B cell (primary cell): Measurements from ENCODE around the gene DAB2IP. TPM values are rescaled to one million over a fixed set of nuclear protein-coding genes. Genes with fewer than 3 reads are reported as not detected.
"Not testable (repeated sequence)": the region's sequence is repeated elsewhere in the genome, so short reads cannot be mapped to it uniquely, and the experiment has no call there.

Source experiments
- ATAC-seq: fragments of 200-7000 bp; cut with Tn5 transposase; one replicate; pipeline ENCODE4 v1.10.0; 2021; ENCODE audit warnings: low read depth, mild to moderate bottlenecking, moderate number of reproducible peaks, moderate library complexity
- CTCF ChIA-PET: fragments of 350-600 bp; sonication (Branson Sonifier 250); formaldehyde crosslinking; loops from one replicate; lab custom pipeline; 2021; ENCODE audit warnings: antibody characterized with exemption, inconsistent platforms; lab: Charles Lee
- POLR2A ChIA-PET: fragments of 350-600 bp; sonication (Branson Sonifier 250); formaldehyde crosslinking; loops from one replicate; lab custom pipeline; 2021; ENCODE audit warnings: antibody characterized with exemption; lab: Charles Lee
- DNase-seq: peaks from one replicate; pipeline ENCODE4 v3.0.0; 2013
- H2AFZ ChIP-seq: 2 replicates; pipeline ENCODE4 v1.6.1; 2012; ENCODE audit warnings: mild to moderate bottlenecking, low read depth, low read length; ENCODE audit not compliant: insufficient read depth, poor library complexity, severe bottlenecking
- H3K27ac ChIP-seq, 2 donors: 1 replicate in 1 of 2; 2 replicates in 1 of 2; pipeline ENCODE4 v1.5.1; 2012 to 2013; ENCODE audit warnings: low read length in 2 of 2, mild to moderate bottlenecking in 2 of 2, moderate library complexity in 1 of 2
- H3K27me3 ChIP-seq, 4 experiments: fragments of 200-600 bp in 1 of 4; sonication (generic) in 1 of 4; replicated peaks in 1 of 4; 1 replicate in 2 of 4; 2 replicates in 2 of 4; pipeline versions ENCODE4 v1.6.1 to v1.7.0; 2013 to 2016; ENCODE audit warnings: low read length in 3 of 4, mild to moderate bottlenecking in 2 of 4, mixed read lengths in 1 of 4, moderate library complexity in 1 of 4; ENCODE audit not compliant: insufficient read depth in 4 of 4, control insufficient read depth in 3 of 4; ENCODE audit errors: control extremely low read depth in 1 of 4
- H3K36me3 ChIP-seq, 2 experiments: replicated peaks in 1 of 2; 1 replicate in 1 of 2; 2 replicates in 1 of 2; pipeline versions ENCODE4 v1.6.1 to v1.7.1; 2013; ENCODE audit warnings: low read length in 1 of 2; ENCODE audit not compliant: insufficient read depth in 2 of 2, control insufficient read depth in 1 of 2; ENCODE audit errors: control extremely low read depth in 1 of 2, extremely low read depth in 1 of 2
- H3K4me1 ChIP-seq, 2 donors: fragments of 200-600 bp in 1 of 2; sonication (generic) in 1 of 2; 1 replicate in 1 of 2; 2 replicates in 1 of 2; pipeline versions ENCODE4 v1.5.1 to v1.6.1; 2013 to 2017; ENCODE audit warnings: low read length in 2 of 2; ENCODE audit not compliant: control insufficient read depth in 2 of 2, insufficient read depth in 2 of 2
- H3K4me2 ChIP-seq: replicated peaks from 2 replicates; pipeline ENCODE3; 2012; ENCODE audit warnings: mild to moderate bottlenecking, low read depth, low read length; ENCODE audit not compliant: poor library complexity, severe bottlenecking
- H3K4me3 ChIP-seq, 5 experiments: fragments of 200-600 bp in 1 of 5; sonication (generic) in 1 of 5; 1 replicate in 3 of 5; 2 replicates in 2 of 5; pipeline versions ENCODE4 v1.5.1 to v1.7.0; 2011 to 2016; ENCODE audit warnings: low read length in 4 of 5, mild to moderate bottlenecking in 4 of 5, low read depth in 2 of 5, control low read depth in 1 of 5, moderate library complexity in 1 of 5; ENCODE audit not compliant: insufficient read depth in 1 of 5; ENCODE audit errors: control extremely low read depth in 1 of 5, extremely low read depth in 1 of 5
- H3K79me2 ChIP-seq: fragments of 200-600 bp; sonication (generic); one replicate; pipeline ENCODE4 v1.6.0; 2016; ENCODE audit warnings: low read length; ENCODE audit not compliant: control insufficient read depth, insufficient read depth
- H3K9ac ChIP-seq: fragments of 200-600 bp; sonication (generic); 2 replicates; pipeline ENCODE4 v1.6.1; 2017; ENCODE audit warnings: mild to moderate bottlenecking, low read length, moderate library complexity
- H3K9me3 ChIP-seq, 3 donors: one replicate each; pipeline versions ENCODE4 v1.6.1 to v1.7.1; 2013; ENCODE audit warnings: low read length in 2 of 3; ENCODE audit not compliant: control insufficient read depth in 2 of 3, insufficient read depth in 1 of 3; ENCODE audit errors: control extremely low read depth in 1 of 3
- H4K20me1 ChIP-seq: 2 replicates; pipeline ENCODE4 v1.6.0; 2012; ENCODE audit warnings: mild to moderate bottlenecking, low read length; ENCODE audit not compliant: insufficient read depth, control insufficient read depth, poor library complexity, severe bottlenecking
- H3K27ac Mint-ChIP-seq: one replicate; pipeline ENCODE4 v1.8.0; 2021; ENCODE audit warnings: mixed read lengths
- H3K27me3 Mint-ChIP-seq: one replicate; pipeline ENCODE4 v1.8.0; 2021; ENCODE audit warnings: mixed read lengths
- H3K4me1 Mint-ChIP-seq: one replicate; pipeline ENCODE4 v1.8.0; 2021; ENCODE audit warnings: mixed read lengths
- H3K4me3 Mint-ChIP-seq: one replicate; pipeline ENCODE4 v1.8.0; 2021; ENCODE audit warnings: mixed read lengths
- H3K9me3 Mint-ChIP-seq: one replicate; pipeline ENCODE4 v1.8.0; 2022; ENCODE audit warnings: mixed read lengths; ENCODE audit not compliant: insufficient read depth
- EZH2 ChIP-seq: IDR thresholded peaks from 2 replicates; pipeline ENCODE4 v1.6.1; 2012; ENCODE audit warnings: borderline replicate concordance, low read depth, mild to moderate bottlenecking, moderate library complexity, low read length; ENCODE audit not compliant: insufficient read depth, poor library complexity, severe bottlenecking
- WGBS: methylation state at CpG from one replicate; pipeline ENCODE4 v1.1.5; 2013; ENCODE audit warnings: missing lambda C conversion rate; ENCODE audit not compliant: insufficient coverage; 5-methylcytosine and 5-hydroxymethylcytosine counted together
- intact Hi-C: fragments of 100-400 bp; cut with micrococcal nuclease; formaldehyde crosslinking; loops from one replicate; pipeline ENCODE4 v1.10.0; 2022
- polyA plus RNA-seq: library from polyadenylated mRNA; depleted of rRNA; stranded (reverse); fragments of >200 nt; gene quantifications from 2 replicates; pipeline ENCODE4 v1.2.3, GENCODE V29; 2012
- total RNA-seq, 2 donors: library from RNA; stranded (reverse); fragments of 120-200 nt in 1 of 2; gene quantifications; 1 replicate in 1 of 2; 2 replicates in 1 of 2; pipeline versions ENCODE4 v1.2.3 to v1.2.4, GENCODE V29; 2013 to 2022
- TF ChIP-seq, protein P1 (sequence below): fragments of 200-600 bp; IDR thresholded peaks from one replicate; pipeline ENCODE4 v1.8.0; 2022; ENCODE audit warnings: antibody characterized with exemption, mild to moderate bottlenecking

The DAB2IP gene
- total and polyA plus RNA-seq, 2 donors (not counting 1 experiment from before 2014, with no cell fraction given), result 1.1 to 3.9 TPM

DNA sequence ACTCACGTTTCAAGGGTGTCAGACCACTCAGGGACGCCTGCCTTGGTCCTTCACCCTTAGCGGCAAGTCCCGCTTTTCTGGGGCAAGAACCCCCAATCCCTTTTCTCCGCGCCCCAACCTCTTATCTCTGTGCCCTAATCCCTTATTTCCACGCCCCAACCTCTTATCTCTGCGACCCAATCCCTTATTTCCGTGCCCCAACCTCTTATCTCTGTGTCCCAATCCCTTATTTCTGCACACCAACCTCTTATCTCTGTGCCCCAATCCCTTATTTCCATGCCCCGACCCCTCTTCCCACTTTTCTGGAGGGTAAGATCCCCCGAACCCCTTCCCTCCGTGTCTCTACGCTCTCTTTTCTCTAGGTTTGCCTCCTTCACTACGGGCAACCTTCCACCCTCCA, 139.4 kb downstream of the DAB2IP start:
- Histone ChIP-seq H3K79me2 (no peaks in the 10 kb centered on the region), H3K27me3 (no peaks in the 10 kb centered on the region), H2AFZ (no peak overlapping the region), H4K20me1 (no peaks in the 10 kb centered on the region), H3K4me1 (no peaks in the 10 kb centered on the region), H3K9ac (no peak overlapping the region), H3K4me3 (no peak overlapping the region), H3K27ac (no peak overlapping the region), H3K4me2 (no peak overlapping the region), H3K36me3 (no peaks in the 10 kb centered on the region), H3K9me3 (no peaks in the 10 kb centered on the region)
- intact Hi-C loops, result no loop called here
- ChIA-PET CTCF (no interaction called here), POLR2A (no interaction called here)
- Mint-ChIP-seq H3K4me1 (no peaks in the 10 kb centered on the region), H3K27me3 (peaks cover 9% of the 10 kb centered on the region), H3K9me3 (no peaks in the 10 kb centered on the region), H3K4me3 (no peak overlapping the region), H3K27ac (no peak overlapping the region)
- DNase-seq, result no peak
- 87% methylated on average over 9 of the region's 14 CpGs for WGBS
- TF ChIP-seq, protein P1, sequence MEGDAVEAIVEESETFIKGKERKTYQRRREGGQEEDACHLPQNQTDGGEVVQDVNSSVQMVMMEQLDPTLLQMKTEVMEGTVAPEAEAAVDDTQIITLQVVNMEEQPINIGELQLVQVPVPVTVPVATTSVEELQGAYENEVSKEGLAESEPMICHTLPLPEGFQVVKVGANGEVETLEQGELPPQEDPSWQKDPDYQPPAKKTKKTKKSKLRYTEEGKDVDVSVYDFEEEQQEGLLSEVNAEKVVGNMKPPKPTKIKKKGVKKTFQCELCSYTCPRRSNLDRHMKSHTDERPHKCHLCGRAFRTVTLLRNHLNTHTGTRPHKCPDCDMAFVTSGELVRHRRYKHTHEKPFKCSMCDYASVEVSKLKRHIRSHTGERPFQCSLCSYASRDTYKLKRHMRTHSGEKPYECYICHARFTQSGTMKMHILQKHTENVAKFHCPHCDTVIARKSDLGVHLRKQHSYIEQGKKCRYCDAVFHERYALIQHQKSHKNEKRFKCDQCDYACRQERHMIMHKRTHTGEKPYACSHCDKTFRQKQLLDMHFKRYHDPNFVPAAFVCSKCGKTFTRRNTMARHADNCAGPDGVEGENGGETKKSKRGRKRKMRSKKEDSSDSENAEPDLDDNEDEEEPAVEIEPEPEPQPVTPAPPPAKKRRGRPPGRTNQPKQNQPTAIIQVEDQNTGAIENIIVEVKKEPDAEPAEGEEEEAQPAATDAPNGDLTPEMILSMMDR, result no peak
- TF ChIP-seq EZH2, result no peak
- ATAC-seq, result no peak

DNA sequence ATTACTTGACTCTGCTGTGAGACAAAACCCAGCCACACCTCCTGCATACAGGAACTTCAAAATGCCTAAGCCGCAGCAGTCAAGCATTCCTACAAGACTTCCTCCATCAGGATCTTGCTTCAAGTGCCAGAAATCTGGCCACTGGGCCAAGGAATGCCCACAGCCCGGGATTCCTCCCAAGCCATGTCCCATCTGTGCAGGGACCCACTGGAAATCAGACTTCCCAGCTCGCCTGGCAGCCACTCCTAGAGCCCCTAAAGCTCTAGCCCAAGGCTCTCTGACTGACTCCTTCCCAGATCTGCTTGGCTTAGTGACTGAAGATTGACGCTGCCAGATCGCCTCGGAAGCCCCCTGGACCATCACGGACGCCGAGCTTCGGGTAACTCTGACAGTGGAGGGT, 141.0 kb downstream of the DAB2IP start:
- DNase-seq, H3K9me3 Mint-ChIP-seq, H3K4me1 Mint-ChIP-seq, ATAC-seq, H3K4me3 Mint-ChIP-seq, H3K4me2 ChIP-seq, H3K9me3 ChIP-seq, H3K79me2 ChIP-seq, H3K4me3 ChIP-seq, CTCF ChIA-PET, H4K20me1 ChIP-seq, intact Hi-C loops, POLR2A ChIA-PET, H3K4me1 ChIP-seq, H3K9ac ChIP-seq, H3K27me3 Mint-ChIP-seq, H2AFZ ChIP-seq, H3K27me3 ChIP-seq, H3K27ac Mint-ChIP-seq, H3K27ac ChIP-seq, H3K36me3 ChIP-seq: not testable (repeated sequence)
- 92% methylated on average over 9 of the region's 10 CpGs for WGBS

DNA sequence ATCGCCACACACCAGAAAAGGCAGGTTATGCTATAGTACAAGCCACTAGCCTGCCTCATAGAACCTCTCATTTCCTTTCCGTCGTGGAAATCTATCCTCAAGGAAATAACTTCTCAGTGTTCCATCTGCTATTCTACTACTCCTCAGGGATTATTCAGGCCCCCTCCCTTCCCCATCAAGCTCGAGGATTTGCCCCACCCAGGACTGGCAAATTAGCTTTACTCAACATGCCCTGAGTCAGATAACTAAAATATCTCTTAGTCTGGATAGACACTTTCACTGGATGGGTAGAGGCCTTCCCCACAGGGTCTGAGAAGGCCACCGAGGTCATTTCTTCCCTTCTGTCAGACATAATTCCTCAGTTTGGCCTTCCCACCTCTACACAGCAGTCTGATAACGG, 142.9 kb downstream of the DAB2IP start:
- H4K20me1 ChIP-seq, H3K27ac ChIP-seq, H3K4me3 ChIP-seq, H3K27me3 ChIP-seq, H3K79me2 ChIP-seq, DNase-seq, H3K4me2 ChIP-seq, CTCF ChIA-PET, ATAC-seq, H3K4me1 ChIP-seq, H3K4me1 Mint-ChIP-seq, H3K4me3 Mint-ChIP-seq, H3K9me3 ChIP-seq, H3K27ac Mint-ChIP-seq, H3K27me3 Mint-ChIP-seq, H3K36me3 ChIP-seq, H2AFZ ChIP-seq, H3K9me3 Mint-ChIP-seq, POLR2A ChIA-PET, intact Hi-C loops, H3K9ac ChIP-seq: not testable (repeated sequence)
- WGBS, result 81% methylated on average over 5 of the region's 6 CpGs
